Stimulated activated CD8-positive, alpha-beta memory T cell treated with anti-CD3 and anti-CD28 coated beads, Interleukin-15, amount 100 ng/mL, for 1 hour (primary cell): Measurements from ENCODE around the gene WASHC2C.
A peak's percentile ranks its signal among the peaks of the same experiment; 100 is the strongest.
"Not testable (repeated sequence)": the region's sequence is repeated elsewhere in the genome, so short reads cannot be mapped to it uniquely, and the experiment has no call there.

Experiments used
- DNase-seq: peaks from one replicate; pipeline ENCODE4 v3.0.0-alpha.2; 2020; ENCODE audit warnings: low read depth

The WASHC2C gene, protein sequence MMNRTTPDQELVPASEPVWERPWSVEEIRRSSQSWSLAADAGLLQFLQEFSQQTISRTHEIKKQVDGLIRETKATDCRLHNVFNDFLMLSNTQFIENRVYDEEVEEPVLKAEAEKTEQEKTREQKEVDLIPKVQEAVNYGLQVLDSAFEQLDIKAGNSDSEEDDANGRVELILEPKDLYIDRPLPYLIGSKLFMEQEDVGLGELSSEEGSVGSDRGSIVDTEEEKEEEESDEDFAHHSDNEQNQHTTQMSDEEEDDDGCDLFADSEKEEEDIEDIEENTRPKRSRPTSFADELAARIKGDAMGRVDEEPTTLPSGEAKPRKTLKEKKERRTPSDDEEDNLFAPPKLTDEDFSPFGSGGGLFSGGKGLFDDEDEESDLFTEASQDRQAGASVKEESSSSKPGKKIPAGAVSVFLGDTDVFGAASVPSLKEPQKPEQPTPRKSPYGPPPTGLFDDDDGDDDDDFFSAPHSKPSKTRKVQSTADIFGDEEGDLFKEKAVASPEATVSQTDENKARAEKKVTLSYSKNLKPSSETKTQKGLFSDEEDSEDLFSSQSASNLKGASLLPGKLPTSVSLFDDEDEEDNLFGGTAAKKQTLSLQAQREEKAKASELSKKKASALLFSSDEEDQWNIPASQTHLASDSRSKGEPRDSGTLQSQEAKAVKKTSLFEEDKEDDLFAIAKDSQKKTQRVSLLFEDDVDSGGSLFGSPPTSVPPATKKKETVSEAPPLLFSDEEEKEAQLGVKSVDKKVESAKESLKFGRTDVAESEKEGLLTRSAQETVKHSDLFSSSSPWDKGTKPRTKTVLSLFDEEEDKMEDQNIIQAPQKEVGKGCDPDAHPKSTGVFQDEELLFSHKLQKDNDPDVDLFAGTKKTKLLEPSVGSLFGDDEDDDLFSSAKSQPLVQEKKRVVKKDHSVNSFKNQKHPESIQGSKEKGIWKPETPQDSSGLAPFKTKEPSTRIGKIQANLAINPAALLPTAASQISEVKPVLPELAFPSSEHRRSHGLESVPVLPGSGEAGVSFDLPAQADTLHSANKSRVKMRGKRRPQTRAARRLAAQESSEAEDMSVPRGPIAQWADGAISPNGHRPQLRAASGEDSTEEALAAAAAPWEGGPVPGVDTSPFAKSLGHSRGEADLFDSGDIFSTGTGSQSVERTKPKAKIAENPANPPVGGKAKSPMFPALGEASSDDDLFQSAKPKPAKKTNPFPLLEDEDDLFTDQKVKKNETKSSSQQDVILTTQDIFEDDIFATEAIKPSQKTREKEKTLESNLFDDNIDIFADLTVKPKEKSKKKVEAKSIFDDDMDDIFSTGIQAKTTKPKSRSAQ (N-terminal part only)

DNA sequence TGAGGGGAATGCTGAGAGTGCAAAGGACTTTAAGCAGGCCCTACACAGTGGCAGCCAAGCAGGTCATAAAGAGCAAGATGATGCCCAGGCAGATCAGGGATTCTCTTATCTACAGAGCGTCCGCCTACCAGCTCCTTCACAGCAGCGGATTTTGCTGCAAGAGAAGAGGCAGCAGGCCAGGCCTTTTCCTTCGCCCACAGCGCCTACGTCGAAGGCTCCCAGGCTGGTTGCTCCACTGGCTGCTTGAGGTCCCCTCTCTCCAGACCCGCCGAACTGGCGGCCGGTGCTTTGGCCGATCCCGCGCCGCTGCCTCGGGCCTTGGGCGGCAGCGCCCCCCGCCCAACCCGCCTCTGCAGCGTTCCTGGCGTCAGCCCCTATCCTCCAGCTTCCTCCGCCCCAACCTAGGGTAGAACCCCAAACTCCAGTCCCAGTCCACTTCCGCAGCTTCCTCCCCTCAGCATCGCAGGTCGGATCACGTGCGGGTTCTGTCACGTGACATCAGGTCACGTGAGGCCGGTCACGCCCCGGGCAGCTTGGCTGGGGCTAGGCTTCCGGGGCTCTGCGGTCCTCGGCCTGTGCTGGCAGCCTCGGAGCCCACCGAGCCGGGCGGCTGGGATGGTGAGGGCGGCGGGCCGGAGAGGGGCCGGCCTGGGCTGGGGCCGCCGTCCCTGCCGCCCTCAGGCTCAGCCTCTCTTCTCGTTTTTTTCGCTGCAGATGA, at the start of gene WASHC2C:
Gene WASHC2C (plus strand): TSS at position 564 of the 718 bp plus-strand sequence. CDS start 52 bp downstream, at position 616.
- peak; percentile 83 for DNase-seq

DNA sequence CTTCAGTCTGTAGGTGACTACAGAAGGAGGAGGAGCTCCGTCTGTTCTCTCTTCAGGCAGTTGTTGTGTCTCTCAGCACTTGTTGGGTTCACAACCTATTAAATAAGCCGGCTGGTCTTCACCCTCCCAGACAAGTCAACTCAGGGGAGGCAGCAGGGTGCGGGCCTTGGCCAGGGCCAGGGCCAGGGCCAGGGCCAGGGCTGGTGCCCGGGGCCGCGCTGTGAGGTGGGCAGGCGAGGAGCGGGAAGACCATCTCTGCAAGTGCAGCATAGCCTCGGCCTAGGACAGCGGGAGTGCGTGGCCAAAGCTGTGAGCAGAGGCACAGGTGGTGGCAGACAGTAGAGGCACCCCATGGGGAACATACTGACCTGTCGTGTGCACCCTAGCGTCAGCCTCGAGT, 48.6 kb upstream of the WASHC2C start:
- DNase-seq = not testable (repeated sequence)

DNA sequence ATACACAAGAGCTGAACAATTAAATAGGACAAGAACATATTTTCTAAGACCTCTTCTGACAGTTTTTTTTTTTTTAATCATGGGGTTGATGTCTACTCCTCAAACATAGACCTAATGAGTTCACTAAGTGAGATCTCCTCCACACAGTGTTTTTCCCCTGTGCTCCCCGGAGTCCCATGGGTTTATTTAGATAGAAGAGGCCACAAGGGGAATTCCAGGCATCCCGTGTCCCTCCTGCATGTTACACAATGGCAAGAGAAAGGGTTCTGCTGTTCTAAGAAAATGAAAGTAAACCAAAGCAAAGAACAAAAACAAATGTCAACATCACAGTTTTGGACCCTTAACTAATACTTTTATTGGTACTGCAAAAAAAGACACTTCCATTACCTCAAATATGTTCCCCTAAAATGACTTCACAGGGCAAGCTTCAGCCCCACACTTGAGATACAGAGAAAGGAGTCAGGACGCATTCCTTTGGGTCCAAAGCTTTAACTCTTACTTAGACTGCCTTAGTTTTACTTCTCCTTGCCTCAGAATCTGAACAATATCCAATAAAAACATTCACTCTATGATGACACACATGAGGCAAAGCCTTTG, 16.8 kb upstream of the WASHC2C start:
- DNase-seq = not testable (repeated sequence)

DNA sequence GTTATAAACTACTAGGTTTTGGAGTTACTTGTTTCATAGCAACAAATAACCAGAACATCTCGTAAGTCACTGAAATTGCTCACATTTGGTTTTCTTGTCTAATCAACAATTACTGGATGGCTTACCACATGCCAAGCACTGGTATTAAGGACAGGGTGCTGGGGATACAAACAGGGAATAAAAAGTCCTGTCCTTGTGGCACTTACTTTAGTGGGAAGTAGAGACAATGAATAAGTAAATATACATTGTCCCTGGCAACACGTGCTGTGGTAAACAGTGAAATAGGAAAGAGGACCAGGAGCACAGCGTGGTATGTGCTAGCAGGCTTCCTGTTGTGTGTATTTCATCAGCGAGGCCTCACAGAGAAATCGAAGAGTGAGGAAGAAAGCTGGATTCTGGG, 15.8 kb upstream of the WASHC2C start:
- DNase-seq = not testable (repeated sequence)

DNA sequence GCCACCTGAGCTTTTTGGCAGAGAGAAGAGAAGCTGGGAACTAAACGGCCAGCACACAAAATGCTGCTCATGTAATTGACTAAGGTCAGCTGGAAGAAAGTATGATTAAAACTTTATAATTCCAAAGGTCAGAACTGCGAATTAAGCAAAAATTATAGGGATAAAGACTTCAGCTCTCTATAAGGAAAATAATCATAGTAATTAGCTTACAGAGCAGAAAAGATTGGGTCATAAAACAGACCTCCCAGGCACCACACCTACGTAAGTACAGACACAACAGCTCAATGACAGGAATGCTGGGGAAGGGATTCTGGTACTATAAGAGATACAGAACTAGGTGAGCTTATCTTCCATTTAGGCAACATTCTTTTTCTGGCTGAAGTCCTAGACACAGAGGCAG, 10.0 kb upstream of the WASHC2C start:
- not testable (repeated sequence) for DNase-seq

DNA sequence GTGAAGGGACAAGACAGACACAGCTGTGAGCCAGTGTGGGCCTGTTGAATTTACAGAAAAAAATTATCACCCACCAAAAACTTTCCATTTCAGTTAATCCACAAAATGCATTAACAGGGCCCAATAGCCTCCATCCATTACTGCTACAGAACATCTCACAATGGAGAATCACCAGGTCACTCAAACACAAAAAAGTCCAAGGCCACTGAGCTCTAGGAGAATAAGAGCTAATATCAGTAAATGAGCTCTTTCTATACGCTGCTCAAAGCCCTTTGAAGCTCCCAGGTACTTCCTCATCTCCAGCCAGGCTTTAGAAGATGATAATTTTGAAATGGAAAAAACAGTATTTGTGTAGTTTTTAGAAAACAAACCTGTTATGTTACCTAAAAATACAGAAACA, 9.4 kb upstream of the WASHC2C start:
- not testable (repeated sequence) for DNase-seq

DNA sequence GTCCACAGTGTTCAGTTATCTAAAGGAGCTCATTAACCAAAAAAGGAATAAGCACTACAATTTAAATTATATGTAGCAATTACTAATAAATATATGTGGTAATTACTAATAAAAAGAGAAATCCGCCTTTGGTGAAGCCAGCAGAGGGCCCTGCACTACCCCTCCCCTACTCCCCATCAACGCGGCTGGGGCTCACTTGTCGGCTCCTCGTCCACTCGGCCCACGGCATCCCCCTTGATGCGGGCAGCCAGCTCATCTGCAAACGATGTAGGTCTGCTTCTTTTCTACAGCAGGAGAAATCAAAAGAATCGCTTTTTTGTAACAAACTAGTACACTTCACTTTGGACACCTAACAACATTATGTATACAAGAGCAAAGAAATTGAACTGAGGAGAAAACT, 5.6 kb upstream of the WASHC2C start:
- DNase-seq = not testable (repeated sequence)

DNA sequence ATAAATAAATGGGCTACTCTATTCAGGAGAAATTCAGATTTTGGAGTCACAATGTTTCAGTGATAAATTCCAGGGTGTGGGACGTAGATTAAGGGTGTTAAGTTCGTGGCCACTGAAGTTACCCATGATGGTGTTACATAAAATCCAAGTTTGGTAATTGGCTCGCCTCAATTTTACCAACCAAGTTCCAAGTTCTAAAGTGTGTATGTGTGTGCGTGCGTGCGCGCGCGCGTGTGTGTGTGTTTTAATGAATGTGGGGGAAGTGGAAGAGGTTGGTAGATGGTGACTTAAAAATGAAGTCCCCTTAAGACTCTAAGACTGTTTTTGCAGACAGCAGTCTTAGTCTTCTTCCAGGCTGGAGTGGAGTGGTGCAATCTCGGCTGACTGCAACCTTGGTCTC, 3.2 kb upstream of the WASHC2C start:
- not testable (repeated sequence) for DNase-seq

DNA sequence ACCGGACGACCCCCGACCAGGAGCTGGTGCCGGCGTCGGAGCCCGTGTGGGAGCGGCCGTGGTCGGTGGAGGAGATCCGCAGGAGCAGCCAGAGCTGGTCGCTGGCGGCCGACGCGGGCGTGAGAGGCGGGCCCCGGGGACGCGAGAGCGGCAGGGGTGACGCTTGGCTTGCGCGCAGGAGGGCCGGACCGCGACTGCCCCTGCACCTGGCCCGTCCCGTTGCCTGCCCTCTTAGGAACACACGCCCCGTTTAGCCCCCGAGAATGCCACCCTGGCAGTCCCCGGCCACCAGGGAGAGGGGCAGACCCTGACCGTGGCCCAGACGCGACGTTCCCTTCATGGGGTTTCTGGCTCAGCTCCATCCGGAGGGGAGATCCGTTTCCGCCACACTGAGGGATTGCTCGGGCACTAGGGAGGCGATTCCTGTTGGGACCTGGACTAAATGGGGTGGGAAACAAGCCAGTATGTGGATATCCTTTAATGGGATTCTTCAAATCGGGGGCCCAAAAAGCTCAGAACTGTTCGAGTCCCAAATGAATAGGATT, 427 bp downstream of the WASHC2C start:
- DNase-seq = not testable (repeated sequence)

DNA sequence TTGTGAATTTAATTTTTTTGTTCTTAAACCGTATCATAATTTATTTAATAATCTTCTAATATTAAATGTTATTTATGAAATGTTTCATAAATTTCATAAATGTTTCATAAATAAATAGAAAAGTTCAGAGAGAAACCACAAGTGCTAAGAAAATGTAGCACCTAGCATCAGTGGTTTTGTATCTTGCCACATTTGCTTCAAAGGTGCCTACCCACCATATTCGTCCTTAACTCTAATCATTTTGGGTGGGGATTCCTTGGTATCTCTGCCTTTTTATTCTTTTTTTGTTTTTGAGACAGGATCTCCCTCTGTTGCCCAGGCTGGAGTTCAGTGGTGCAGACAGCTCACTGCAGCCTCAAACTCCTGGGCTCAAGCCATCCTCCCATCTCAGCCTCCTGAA, 7.4 kb downstream of the WASHC2C start:
- not testable (repeated sequence) for DNase-seq

DNA sequence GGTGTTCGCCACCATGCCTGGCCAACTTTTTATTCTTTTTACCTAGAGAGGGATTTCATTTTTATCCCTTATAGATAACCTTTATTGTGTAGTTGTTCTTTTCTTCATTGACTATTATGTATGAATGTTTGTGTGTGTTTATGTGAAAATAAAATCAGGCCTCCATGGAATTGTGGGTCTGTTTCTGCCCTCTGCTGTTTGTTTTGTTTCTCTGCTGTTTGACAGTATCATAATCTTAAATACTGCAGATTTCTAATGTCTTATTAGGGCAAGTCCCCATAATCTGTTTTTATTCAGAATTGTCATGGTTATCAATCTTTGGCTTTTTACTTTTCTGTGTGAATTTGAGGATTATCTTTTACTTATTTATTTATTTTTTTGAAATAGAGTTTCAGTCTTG, 7.8 kb downstream of the WASHC2C start:
- not testable (repeated sequence) for DNase-seq

DNA sequence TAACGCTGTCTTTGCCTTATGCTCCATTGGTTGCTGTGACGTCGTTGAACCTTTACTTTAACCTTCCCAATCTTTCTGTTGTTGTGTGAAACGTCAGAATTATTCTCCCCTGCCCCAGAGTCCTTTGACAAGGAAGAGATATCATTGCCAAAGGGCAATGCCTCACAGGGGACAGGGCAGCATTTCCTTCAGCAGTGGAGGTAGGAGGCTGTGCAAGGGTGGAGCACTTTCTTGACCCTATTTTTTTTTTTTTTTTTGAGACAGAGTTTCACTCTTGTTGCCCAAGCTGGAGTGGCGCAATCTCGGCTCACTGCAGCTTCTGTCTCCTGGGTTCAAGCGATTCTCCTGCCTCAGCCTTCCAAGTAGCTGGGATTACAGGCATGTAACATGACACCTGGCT, 14.5 kb downstream of the WASHC2C start:
- DNase-seq = not testable (repeated sequence)

DNA sequence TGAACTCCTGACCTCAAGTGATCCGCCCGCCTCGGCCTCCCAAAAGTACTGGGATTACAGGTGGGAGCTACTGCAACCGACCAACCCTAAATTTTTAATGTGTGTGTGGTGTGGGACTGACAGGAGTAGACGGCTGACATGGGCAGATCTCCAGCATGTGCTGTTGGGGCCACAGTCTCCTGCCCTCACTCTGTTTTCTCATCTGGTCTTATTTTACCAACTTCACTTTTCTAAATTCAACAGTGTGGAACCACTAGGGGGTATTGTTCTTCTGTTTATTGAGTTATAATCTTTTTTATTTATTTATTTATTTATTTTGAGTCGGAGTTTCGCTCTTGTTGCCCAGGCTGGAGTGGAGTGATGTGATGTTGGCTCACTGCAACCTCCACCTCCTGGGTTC, 14.9 kb downstream of the WASHC2C start:
- DNase-seq = not testable (repeated sequence)

DNA sequence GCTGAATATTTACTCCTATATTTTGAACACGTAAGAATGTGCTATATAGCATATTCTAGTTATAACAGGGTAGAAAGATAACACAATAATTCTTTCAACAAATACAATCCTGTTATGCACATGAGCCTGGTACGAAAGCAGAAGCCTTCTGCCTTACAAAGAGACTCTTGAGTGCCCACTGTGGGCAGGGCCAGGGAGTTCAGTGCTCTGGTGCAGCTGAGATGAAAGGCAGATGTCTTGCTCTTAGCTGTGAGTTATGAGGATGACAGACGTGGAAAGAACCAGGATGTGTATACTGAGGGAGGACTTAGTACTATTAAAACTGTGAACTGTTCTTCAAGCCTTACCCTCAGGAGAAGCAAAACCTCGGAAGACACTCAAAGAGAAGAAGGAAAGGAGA, 24.1 kb downstream of the WASHC2C start:
- not testable (repeated sequence) for DNase-seq

DNA sequence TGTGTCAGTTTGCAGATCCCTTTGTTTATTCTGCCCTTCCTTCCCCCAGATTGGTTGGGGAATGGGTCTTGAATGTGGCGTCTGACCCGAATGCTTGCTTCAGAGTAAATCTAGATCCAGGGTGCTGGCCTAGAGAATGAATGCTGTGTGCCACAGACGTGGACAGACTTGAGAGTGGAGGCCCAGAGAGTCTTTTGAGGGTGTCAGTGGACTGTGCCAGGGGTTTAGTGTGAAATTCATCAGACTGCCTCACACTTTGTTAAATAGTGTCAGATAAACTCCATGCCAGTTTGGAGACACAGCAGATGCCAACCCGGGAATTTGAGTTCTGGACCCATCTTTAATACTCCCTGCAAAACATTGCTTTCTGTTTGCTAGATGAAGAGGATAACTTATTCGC, 25.1 kb downstream of the WASHC2C start:
- DNase-seq = not testable (repeated sequence)

DNA sequence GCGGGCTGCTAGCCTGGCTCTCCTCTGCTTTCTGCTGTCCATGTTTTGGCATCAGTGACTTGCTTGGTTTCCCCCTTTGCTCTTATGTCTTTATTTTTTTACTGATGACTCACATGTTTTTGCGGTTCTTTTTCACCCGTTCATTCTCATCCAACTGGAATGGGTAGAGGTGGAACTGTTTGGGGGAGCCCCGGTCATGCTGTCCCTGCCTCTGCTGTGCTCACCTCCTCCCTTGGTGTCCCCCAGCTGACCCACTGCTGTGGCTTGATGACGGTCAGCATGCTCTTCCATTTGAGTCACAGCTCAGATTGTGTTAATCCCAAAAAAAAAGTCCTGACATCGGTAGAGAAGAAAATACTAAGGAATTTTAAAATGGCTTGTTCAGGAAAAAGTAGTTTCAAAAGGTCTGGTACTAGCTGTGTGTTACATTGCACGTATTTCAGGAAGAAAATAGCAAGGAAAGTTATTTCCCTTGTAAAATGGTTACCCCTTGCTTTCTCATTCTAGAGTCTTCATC, 27.0 kb downstream of the WASHC2C start:
- not testable (repeated sequence) for DNase-seq

DNA sequence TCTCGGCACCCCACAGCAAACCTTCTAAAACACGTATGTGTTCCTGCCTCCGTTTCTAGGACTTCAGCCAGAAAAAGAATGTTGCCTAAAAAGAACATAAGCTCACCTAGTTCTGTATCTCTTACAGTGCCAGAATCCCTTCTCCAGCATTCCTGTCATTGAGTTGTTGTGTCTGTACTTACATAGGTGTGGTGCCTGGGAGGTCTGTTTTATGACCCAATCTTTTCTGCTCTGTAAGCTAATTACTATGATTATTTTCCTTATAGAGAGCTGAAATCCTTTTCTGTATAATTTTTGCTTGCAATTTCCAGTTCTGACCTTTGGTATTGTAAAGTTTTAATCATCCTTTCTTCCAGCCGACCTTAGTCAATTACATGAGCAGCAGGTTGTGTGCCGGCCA, 28.0 kb downstream of the WASHC2C start:
- DNase-seq = not testable (repeated sequence)

DNA sequence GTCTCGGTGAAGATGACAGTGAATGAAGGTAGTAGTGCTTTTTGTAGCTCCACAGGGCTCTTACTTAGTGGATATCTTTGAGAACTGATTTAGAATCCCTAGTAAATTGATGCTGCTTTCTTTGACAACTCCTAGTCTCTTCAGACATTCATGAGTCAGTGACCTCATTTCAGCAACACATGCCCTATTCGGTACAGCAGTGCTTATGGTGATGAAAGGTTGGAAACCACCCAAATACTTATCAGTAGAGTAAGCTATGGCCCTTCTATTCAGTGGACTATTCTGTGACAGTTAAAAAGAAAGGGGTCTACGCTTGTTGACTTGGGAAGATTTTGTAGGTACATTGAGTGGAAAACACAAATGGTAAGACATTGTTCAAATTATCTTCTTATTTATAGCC, 29.0 kb downstream of the WASHC2C start:
- DNase-seq = not testable (repeated sequence)

DNA sequence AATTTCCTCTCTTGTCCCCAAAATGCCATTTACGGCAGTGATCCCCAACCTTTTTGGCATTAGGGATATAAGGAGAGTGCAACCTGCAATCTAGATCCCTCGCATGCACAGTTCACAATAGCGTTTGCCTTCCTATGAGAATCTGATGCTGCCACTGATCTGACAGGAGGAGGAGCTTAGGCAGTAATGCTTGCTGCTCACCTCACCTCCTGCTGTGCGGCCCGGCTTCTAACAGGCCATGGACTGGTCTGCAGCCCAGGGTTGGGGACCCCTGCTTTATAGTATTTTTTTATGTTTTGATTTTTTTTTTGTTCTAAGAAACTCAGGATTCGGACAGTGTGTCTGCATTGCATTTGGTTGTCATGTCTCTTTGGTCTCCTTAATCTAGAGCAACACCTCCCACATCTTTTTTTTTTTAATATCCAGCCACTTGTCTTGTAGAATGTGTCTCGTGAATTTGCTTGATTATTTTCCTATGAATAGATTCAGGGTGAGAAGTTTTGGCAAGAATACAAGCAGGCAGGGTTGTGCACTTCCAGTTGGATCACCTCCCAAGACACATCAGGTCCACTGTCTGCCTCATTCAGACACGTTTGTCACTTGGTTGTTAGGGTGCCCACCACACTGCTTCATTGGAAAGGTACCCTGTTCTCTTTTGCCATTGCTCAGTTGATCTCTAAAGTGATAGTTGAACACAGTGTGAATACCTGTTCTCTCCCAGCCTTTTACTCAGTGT, 30.8 kb downstream of the WASHC2C start:
- not testable (repeated sequence) for DNase-seq

DNA sequence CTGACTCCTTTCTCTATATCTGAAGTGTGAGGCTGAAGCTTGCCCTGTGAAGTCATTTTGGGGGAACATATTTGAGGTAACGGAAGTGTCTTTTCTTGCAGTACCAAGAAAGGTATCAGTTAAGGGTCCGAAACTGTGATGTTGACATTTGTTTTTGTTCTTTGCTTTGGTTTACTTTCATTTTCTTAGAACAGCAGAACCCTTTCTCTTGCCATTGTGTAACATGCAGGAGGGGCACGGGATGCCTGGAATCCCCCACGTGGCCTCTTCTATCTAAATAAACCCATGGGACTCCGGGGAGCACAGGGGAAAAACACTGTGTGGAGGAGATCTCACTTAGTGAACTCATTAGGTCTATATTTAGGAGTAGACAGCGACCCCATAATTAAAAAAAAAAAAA, 34.6 kb downstream of the WASHC2C start:
- not testable (repeated sequence) for DNase-seq
